Tibial nerve (tissue), 4 donors: ENCODE measurements around the gene BDH1. TPM values are rescaled to one million over a fixed set of nuclear protein-coding genes. Genes with fewer than 3 reads are reported as not detected.

Experiments used
- DNase-seq, 2 donors: peaks; one replicate each; pipeline ENCODE4 v3.0.0-alpha.2; 2019; ENCODE audit warnings: low spot score in 2 of 2
- H3K27ac ChIP-seq, 4 donors: fragments of 200-600 bp; sonication (generic) in 3 of 4; one replicate each; pipeline ENCODE4 v1.5.1; 2017 to 2019; ENCODE audit warnings: mild to moderate bottlenecking in 1 of 4
- H3K27me3 ChIP-seq, 2 donors: fragments of 200-600 bp; sonication (generic) in 1 of 2; one replicate each; pipeline versions ENCODE4 v1.5.1 to v1.6.0; 2017 to 2019
- H3K36me3 ChIP-seq, 3 donors: fragments of 200-600 bp; sonication (generic); one replicate each; pipeline ENCODE4 v1.5.1; 2018 to 2019
- H3K4me1 ChIP-seq, 4 donors: fragments of 200-600 bp; sonication (generic) in 3 of 4; one replicate each; pipeline ENCODE4 v1.5.1; 2017 to 2019
- H3K4me3 ChIP-seq, 4 donors: fragments of 200-600 bp; sonication (generic) in 3 of 4; one replicate each; pipeline ENCODE4 v1.5.1; 2017 to 2019; ENCODE audit warnings: mild to moderate bottlenecking in 1 of 4, moderate library complexity in 1 of 4
- H3K9me3 ChIP-seq, 4 donors: fragments of 200-600 bp; sonication (generic) in 3 of 4; one replicate each; pipeline ENCODE4 v1.5.1; 2017 to 2019
- CTCF ChIP-seq, 5 experiments: fragments of 200-600 bp in 3 of 5; fragments of 450-650 bp in 2 of 5; sonication (generic) in 3 of 5; IDR thresholded peaks; one replicate each; pipeline ENCODE4 v1.5.1; 2016 to 2019; ENCODE audit warnings: antibody characterized with exemption in 5 of 5, mild to moderate bottlenecking in 3 of 5, moderate library complexity in 2 of 5
- EP300 ChIP-seq, 2 donors: sonication (generic); formaldehyde crosslinking; IDR thresholded peaks; one replicate each; pipeline ENCODE4 v1.6.1; 2017; ENCODE audit warnings: antibody characterized with exemption in 2 of 2, mild to moderate bottlenecking in 1 of 2
- POLR2A ChIP-seq, 2 donors: fragments of 450-650 bp; IDR thresholded peaks; one replicate each; pipeline ENCODE4 v1.6.1; 2017; ENCODE audit warnings: antibody characterized with exemption in 2 of 2, mild to moderate bottlenecking in 2 of 2, moderate library complexity in 2 of 2
- WGBS, 2 donors: methylation state at CpG; one replicate each; pipeline ENCODE4 v1.1.5; 2018; 5-methylcytosine and 5-hydroxymethylcytosine counted together
- total RNA-seq, 4 donors: library from RNA; depleted of rRNA; stranded (reverse); fragments of >200 nt; gene quantifications; one replicate each; pipeline ENCODE4 v1.1.0, GENCODE V29; 2016

The BDH1 gene
- total RNA-seq, 4 donors from 2014 or later, result 15.1 to 24.3 (median 18.7) TPM

GRCh38 chr3:197599089-197599765 lies 43.5 kb upstream of the BDH1 start:
- peak overlapping the region in 2 of 4 donors; percentile 40 to 73 for H3K27ac ChIP-seq
- DNase-seq, result peak; percentile 56 to 78
- peaks cover 0 to 36% (median 0%) of the 10 kb centered on the region in 3 donors for H3K36me3 ChIP-seq
- no peaks in the 10 kb centered on the region for H3K9me3 ChIP-seq
- no peaks in the 10 kb centered on the region for H3K27me3 ChIP-seq
- H3K4me1 ChIP-seq, result peaks cover 0 to 37% (median 7%) of the 10 kb centered on the region in 4 donors
- 26 to 30% methylated on average over 13 to 22 of the region's 22 CpGs for WGBS, 2 donors
- H3K4me3 ChIP-seq, result no peak overlapping the region
- TF ChIP-seq EP300 (IDR thresholded peaks at IDR 0.05), result peak in 1 of 2 donors; percentile 20
- TF ChIP-seq POLR2A (IDR thresholded peaks at IDR 0.05), result no peak
- TF ChIP-seq CTCF (IDR thresholded peaks at IDR 0.05), result peak; percentile 83 to 91 (median 86)

GRCh38 chr3:197598404-197598980 lies 42.7 kb upstream of the BDH1 start:
- Histone ChIP-seq H3K9me3 (no peaks in the 10 kb centered on the region), H3K4me1 (peaks cover 0 to 37% (median 7%) of the 10 kb centered on the region in 4 donors), H3K36me3 (peaks cover 0 to 29% (median 0%) of the 10 kb centered on the region in 3 donors), H3K27me3 (no peaks in the 10 kb centered on the region), H3K4me3 (no peak overlapping the region), H3K27ac (no peak overlapping the region)
- no peak for DNase-seq
- TF ChIP-seq CTCF (IDR thresholded peaks at IDR 0.05), result no peak
- 71 to 74% methylated on average over 11 to 15 of the region's 15 CpGs for WGBS, 2 donors

GRCh38 chr3:197597335-197597734 lies 41.6 kb upstream of the BDH1 start:
- DNase-seq, result no peak
- Histone ChIP-seq H3K27me3 (no peaks in the 10 kb centered on the region), H3K27ac (peak overlapping the region in 1 of 4 donors; percentile 40), H3K4me3 (no peak overlapping the region), H3K4me1 (peaks cover 0 to 34% (median 7%) of the 10 kb centered on the region in 4 donors), H3K36me3 (peaks cover 0 to 18% (median 0%) of the 10 kb centered on the region in 3 donors), H3K9me3 (no peaks in the 10 kb centered on the region)
- TF ChIP-seq POLR2A (IDR thresholded peaks at IDR 0.05) (no peak), EP300 (IDR thresholded peaks at IDR 0.05) (no peak), CTCF (IDR thresholded peaks at IDR 0.05) (no peak)
- 80 to 82% methylated on average over 4 of the region's 4 CpGs for WGBS, 2 donors

- peaks cover 0 to 9% (median 0%) of the 10 kb centered on the region in 3 donors for H3K36me3 ChIP-seq
- H3K4me3 ChIP-seq, result no peak overlapping the region
- H3K27me3 ChIP-seq, result no peaks in the 10 kb centered on the region
- TF ChIP-seq EP300 (IDR thresholded peaks at IDR 0.05), result no peak
- TF ChIP-seq CTCF (IDR thresholded peaks at IDR 0.05), result no peak
- TF ChIP-seq POLR2A (IDR thresholded peaks at IDR 0.05), result no peak
- no peak for DNase-seq
- 49 to 51% methylated on average over 12 of the region's 12 CpGs for WGBS, 2 donors
- H3K4me1 ChIP-seq, result peaks cover 0 to 23% (median 3%) of the 10 kb centered on the region in 4 donors
- H3K9me3 ChIP-seq, result no peaks in the 10 kb centered on the region
- H3K27ac ChIP-seq, result no peak overlapping the region
These were observed 39.9 kb upstream of the BDH1 start for GRCh38 chr3:197595470-197596185.

GRCh38 chr3:197593046-197593380 lies 37.2 kb upstream of the BDH1 start:
- Histone ChIP-seq H3K9me3 (no peaks in the 10 kb centered on the region), H3K4me1 (no peaks in the 10 kb centered on the region), H3K4me3 (no peak overlapping the region), H3K36me3 (no peaks in the 10 kb centered on the region), H3K27me3 (no peaks in the 10 kb centered on the region), H3K27ac (no peak overlapping the region)
- no peak for TF ChIP-seq CTCF (IDR thresholded peaks at IDR 0.05)
- TF ChIP-seq EP300 (IDR thresholded peaks at IDR 0.05), result no peak
- no peak for TF ChIP-seq POLR2A (IDR thresholded peaks at IDR 0.05)
- DNase-seq, result no peak
- 78 to 87% methylated on average over 9 of the region's 9 CpGs for WGBS, 2 donors
